GM19023 (cell line): ENCODE results near the gene GFI1.
"Not testable (repeated sequence)": the region's sequence is repeated elsewhere in the genome, so short reads cannot be mapped to it uniquely, and the experiment has no call there.

ENCODE experiments used
- ATAC-seq: cut with Tn5 transposase; IDR thresholded peaks from one replicate; pipeline ENCODE4 v1.9.1; 2021; ENCODE audit warnings: mild to moderate bottlenecking, moderate library complexity; ENCODE audit not compliant: unreplicated experiment

The GFI1 gene

GRCh38 chr1:92466683-92467352 lies 19.9 kb downstream of the GFI1 start:
- no peak for ATAC-seq

- ATAC-seq: no peak
These were observed 21.5 kb downstream of the GFI1 start for GRCh38 chr1:92465256-92465647.

GRCh38 chr1:92464588-92465255 lies 22.0 kb downstream of the GFI1 start:
- no peak for ATAC-seq

- peak; percentile 59 for ATAC-seq
These were observed 25.2 kb downstream of the GFI1 start for GRCh38 chr1:92461364-92462097.

GRCh38 chr1:92459871-92460320 lies 26.8 kb downstream of the GFI1 start:
- no peak for ATAC-seq

GRCh38 chr1:92458146-92458545 lies 28.6 kb downstream of the GFI1 start:
- ATAC-seq: no peak

GRCh38 chr1:92447976-92448375 lies 38.7 kb downstream of the GFI1 start:
- ATAC-seq: no peak

- ATAC-seq: no peak
These were observed 39.6 kb downstream of the GFI1 start for GRCh38 chr1:92447033-92447681.

- no peak for ATAC-seq
These were observed 40.2 kb downstream of the GFI1 start for GRCh38 chr1:92446546-92446945.

GRCh38 chr1:92445865-92446264 lies 40.9 kb downstream of the GFI1 start:
- no peak for ATAC-seq

- ATAC-seq: no peak
These were observed 42.4 kb downstream of the GFI1 start for GRCh38 chr1:92444351-92444750.

GRCh38 chr1:92443893-92444292 lies 42.8 kb downstream of the GFI1 start:
- no peak for ATAC-seq

GRCh38 chr1:92442351-92442750 lies 44.4 kb downstream of the GFI1 start:
- no peak for ATAC-seq

GRCh38 chr1:92441697-92442342 lies 44.9 kb downstream of the GFI1 start:
- no peak for ATAC-seq

- no peak for ATAC-seq
These were observed 45.4 kb downstream of the GFI1 start for GRCh38 chr1:92441316-92441696.

GRCh38 chr1:92439291-92439690 lies 47.4 kb downstream of the GFI1 start:
- ATAC-seq: no peak

- not testable (repeated sequence) for ATAC-seq
These were observed 52.2 kb downstream of the GFI1 start for GRCh38 chr1:92434572-92434971.

GRCh38 chr1:92430030-92430429 lies 56.7 kb downstream of the GFI1 start:
- ATAC-seq: no peak

GRCh38 chr1:92425617-92426016 lies 61.1 kb downstream of the GFI1 start:
- ATAC-seq: no peak
